ENCODE results near the gene FBXL7.

The FBXL7 gene

GRCh38 chr5:15499528-15500324 is at the start of gene FBXL7:
TSS of gene FBXL7 (plus strand) at chr5:15500180.
- DNase-seq: peak; percentile 10

- DNase-seq: no peak
These were observed 49.5 kb upstream of the FBXL7 start for GRCh38 chr5:15450473-15450872.

DNA sequence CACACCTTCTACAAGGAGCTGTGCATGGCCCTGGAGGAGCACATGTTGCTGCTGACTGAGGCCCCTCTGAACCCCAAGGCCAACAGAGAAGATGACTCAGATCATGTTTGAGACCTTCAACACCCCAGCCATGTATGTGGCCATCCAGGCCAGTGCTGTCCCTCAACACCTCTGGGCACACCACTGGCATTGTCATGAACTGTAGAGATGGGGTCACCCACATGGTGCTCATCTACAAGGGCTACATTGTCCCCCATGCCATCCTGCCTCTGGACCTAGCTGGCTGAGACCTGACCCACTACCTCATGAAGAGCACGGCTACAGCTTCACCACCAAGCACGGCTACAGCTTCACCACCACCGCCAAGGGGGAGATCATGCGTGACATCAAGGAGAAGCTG is 49.0 kb upstream of the FBXL7 start:
- no peak for DNase-seq

GRCh38 chr5:15452030-15452429 is 48.0 kb upstream of the FBXL7 start:
- no peak for DNase-seq

- no peak for DNase-seq
These were observed 47.2 kb upstream of the FBXL7 start for GRCh38 chr5:15452781-15453180.

DNA sequence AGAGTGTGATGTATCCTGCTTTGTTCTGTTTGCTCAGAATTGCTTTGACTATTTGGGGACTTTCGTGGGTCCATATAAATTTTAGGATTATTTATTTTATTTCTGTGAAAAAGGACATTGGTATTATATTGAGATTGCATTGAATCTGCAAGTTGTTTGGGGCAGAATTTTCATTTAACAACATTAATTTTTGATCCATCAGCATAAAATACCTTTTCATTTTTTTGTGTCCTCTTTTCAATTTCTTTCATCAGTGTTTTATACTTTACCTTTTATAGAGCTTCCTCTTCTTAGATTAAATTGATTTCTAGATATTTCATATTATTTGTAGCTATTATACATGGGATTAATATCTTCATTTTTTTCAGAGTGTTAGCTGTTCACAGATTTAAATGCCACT is 40.8 kb upstream of the FBXL7 start:
- no peak for DNase-seq

- no peak for DNase-seq
These were observed 36.6 kb upstream of the FBXL7 start for GRCh38 chr5:15463231-15463980.

DNA sequence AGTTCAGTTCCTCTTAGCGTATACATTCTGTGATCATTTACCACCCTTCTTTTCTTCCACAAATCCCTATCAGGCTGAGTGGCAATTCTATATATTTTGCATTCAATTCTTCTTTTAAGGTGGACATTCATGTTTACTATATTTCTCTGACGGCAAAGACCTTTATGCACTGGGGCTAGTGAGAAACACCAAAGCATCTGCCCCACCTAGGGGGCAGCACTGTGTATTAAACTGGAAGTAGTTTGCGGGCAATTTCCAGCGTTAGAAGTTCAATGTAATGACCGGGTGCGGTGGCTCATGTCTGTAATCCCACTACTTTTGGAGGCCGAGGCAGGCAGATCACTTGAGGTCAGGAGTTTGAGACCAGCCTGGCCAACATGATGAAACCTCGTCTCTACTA is 27.9 kb upstream of the FBXL7 start:
- no peak for DNase-seq

GRCh38 chr5:15474143-15474719 is 25.7 kb upstream of the FBXL7 start:
- DNase-seq: no peak

- no peak for DNase-seq
These were observed 24.6 kb upstream of the FBXL7 start for GRCh38 chr5:15475367-15475766.

GRCh38 chr5:15476977-15477376 is 23.0 kb upstream of the FBXL7 start:
- no peak for DNase-seq

DNA sequence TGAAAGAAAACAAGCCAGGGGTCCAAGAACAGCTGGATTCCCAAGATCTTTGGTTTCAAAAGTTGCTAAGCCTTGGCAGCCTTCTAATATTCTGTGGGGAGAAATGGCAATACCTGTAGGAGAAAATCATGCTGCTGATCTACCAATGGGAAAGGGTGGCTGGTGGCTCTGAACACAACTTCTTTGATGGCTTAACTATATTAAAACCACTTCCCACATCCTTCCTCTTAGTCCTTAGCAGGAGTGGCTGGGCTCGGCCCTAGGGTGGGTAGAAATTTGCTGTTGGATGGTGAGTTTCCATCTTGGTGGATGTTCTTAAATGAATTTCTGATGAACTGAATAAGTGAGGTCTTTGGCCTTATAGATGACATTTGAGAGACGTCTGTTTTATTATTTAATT is 19.5 kb upstream of the FBXL7 start:
- no peak for DNase-seq

DNA sequence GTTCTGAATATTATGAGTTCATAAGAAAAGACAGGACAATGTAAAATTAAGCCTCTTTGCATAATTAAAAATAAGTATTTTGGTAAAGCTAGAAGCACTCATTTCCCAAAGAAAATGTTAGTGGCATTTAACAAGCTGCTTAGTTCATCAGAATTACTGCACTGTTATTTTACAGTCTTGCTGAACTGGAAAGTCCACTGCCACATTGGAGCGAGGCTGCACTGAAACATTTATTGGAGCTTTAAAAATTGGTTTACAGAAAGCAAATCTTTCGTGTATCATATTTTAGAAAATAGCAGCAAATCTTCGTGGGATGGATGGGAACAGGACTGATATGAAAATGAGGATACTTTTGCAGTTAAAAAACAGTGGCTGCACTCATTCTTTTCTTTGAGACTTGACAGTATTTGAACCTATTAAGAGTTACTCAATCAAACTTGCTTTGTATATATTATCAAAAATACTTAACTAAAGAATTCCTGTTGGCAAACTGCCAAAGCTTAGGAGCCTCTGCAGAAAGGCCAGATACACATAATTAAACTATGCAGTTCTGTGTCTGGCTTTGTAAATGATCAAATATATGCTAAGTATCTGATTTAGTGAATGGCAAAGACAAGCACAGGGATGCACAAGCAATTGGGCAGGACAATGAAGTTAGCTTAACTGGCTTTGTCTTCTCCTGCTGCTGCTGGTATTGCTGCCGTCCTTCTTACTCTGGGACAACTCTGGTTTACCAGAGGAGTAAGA is 16.5 kb upstream of the FBXL7 start:
- no peak for DNase-seq

DNA sequence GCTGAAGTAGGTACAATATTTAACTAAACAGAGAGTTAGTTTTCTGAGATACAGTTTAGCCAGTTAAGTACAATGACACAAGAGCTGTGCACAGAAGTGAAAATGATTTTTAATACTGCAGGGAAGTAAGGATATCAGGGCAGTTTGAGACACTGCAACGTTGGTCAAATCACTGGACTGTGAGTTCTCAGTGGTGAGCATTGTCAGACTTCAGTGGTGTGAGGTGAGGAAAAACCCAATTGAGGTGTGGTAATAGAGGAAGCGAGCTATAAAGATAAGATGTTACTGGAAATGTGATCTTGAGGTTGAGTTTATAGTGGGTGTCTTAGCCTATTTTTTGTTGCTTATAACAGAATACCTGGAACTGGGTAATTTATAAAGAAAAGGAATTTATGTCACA is 12.8 kb upstream of the FBXL7 start:
- no peak for DNase-seq

DNA sequence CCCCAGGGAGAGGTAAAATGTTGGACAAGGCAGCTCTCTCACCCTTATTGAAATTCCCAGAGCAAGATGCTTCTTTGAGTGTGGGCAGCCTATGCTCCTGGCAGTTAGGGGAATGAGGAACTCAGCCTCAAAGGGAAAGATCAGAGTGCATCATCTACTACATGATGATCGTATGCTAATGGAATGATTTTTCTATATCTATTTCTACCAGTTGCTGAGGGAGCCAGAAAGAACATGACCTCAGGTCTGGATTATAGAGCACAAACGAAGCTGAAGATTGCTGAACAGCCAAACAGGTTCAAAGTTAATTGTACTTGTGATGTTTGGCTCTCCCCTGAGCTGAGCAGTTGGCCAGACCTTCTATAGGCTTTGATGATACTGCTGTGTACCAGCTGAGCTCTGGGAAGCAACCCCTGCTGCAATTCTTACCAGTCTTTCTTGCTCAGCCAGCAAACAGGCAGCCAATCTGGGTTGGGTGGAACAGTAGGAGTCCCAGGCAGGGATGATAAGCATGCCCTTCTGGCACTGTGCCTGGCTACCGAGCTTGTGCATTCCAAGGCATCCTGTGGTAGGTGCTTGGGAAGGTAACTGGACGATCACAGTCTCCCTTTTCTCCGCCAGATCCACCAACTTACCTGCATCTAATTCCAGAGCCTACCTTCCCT is 10.3 kb upstream of the FBXL7 start:
- no peak for DNase-seq

GRCh38 chr5:15492545-15492944 is 7.4 kb upstream of the FBXL7 start:
- DNase-seq: no peak

- no peak for DNase-seq
These were observed 6.5 kb upstream of the FBXL7 start for GRCh38 chr5:15493501-15493900.

DNA sequence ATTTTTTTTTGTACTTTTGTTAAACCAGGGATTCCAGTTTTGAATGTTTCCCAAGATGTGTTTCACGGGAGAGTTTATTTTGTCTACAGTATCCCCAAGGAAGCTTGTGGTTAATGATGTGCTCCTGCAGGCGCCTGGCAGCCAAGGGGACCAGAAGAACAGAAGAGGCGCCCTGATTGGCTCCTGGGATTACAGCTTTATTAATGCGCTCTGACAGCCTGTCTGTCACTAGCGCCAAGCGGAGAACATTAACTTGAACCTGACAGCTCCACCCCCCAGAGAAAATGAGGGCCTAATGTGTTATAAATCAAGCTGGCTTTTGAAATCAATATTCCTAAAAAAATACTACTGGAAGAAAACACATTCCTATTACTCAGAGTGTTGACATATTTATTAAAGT is 5.0 kb upstream of the FBXL7 start:
- DNase-seq: no peak

DNA sequence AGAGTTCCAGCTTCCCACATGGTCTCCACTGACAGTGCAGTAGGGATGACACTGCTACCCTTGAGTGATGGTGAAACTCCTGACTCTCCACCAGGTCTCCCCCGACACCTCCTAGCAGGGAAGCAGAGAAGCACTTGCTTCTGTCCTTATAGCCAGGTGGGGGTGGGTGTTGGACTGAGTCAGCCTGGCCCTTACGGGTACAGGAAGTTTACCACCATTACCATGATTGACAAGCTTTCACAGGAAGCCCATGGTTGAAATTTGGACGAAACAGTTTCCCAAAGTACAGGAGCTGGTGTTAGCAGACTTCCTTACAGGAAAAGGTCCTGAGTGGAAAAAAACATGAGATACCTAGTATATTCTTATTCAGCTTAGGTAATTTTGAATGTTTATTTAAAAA is 3.1 kb upstream of the FBXL7 start:
- no peak for DNase-seq

DNA sequence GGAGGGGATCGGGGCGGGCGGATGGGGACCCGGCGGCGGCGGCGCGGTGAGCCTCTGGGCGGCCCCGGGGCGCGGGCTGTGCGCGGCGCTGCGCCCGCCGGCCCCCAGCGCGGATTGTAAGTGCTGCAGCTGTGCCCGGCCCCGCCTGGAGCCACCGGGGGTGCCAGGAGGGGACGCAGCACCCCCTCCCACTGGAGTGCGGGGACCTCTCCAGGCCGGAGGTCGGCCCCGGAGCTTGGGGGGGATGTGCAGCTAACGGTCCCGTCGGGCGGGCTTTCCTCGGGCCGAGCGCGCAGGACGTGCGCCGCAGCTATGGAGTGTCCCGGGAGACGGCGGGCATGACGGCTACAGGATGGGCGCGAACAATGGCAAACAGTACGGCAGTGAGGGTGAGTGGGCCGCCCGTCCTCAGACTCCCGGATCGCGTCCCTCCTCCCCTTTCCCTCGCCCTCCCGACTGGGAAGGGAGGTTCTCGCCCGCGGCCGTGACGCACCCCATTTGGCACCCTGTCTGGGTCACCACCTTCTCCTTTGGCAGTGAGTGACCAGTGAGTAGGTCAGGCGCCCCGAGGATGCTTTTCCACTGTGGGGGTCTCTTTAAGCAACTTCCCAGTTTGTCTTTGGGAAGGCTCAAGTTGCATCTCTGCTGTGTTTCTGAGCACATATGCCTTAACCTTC is 483 bp downstream of the FBXL7 start:
- no peak for DNase-seq

- DNase-seq: no peak
These were observed 1.3 kb downstream of the FBXL7 start for GRCh38 chr5:15501091-15501791.

GRCh38 chr5:15502208-15502607 is 2.2 kb downstream of the FBXL7 start:
- no peak for DNase-seq

All from activated CD4-positive, alpha-beta T cell treated with anti-CD3 and anti-CD28 coated beads for 48 hours (primary cell).